Panc1 (cell line): Measurements from ENCODE around the gene BAIAP3. TPM values are rescaled to one million over a fixed set of nuclear protein-coding genes. Genes with fewer than 3 reads are reported as not detected.

Experiments
- ATAC-seq: fragments of 200-7000 bp; cut with Tn5 transposase; 2 replicates; pipeline ENCODE4 v1.9.1; 2020; ENCODE audit warnings: mild to moderate bottlenecking, moderate library complexity
- BruUV-seq: library from RNA; stranded (reverse); fragments of 400-500 nt; replicated peaks from 2 replicates; lab custom pipeline; 2021; lab: Mats Ljungman, UMichigan
- CTCF ChIA-PET: fragments of 300-600 bp; sonication (Branson Sonifier 250); formaldehyde crosslinking; loops from one replicate; lab custom pipeline; 2022; ENCODE audit warnings: antibody characterized with exemption; lab: Charles Lee
- POLR2A ChIA-PET: fragments of 300-600 bp; sonication (Branson Sonifier 250); formaldehyde crosslinking; loops from one replicate; lab custom pipeline; 2022; ENCODE audit warnings: antibody characterized with exemption; lab: Charles Lee
- DNase-seq: peaks from one replicate; pipeline ENCODE4 v3.0.0-alpha.2; 2010; ENCODE audit warnings: low read depth, low spot score
- H3K27ac ChIP-seq: 2 replicates; pipeline ENCODE4 v1.5.1; 2011; ENCODE audit warnings: mild to moderate bottlenecking, low read length, inconsistent platforms
- H3K27me3 ChIP-seq: fragments of 200-500 bp; sonication (Bioruptor generic); 2 replicates; pipeline ENCODE4 v1.6.0; 2014; ENCODE audit warnings: low read length, inconsistent platforms; ENCODE audit not compliant: control insufficient read depth, insufficient read depth
- H3K36me3 ChIP-seq: fragments of 200-500 bp; sonication (Bioruptor generic); 2 replicates; pipeline ENCODE4 v1.5.1; 2014; ENCODE audit warnings: inconsistent platforms, mild to moderate bottlenecking, low read length, moderate library complexity; ENCODE audit not compliant: control insufficient read depth, insufficient read depth
- H3K4me1 ChIP-seq: 2 replicates; pipeline ENCODE4 v1.5.1; 2011; ENCODE audit warnings: inconsistent platforms, mild to moderate bottlenecking, low read length, moderate library complexity; ENCODE audit not compliant: control insufficient read depth, insufficient read depth
- H3K4me3 ChIP-seq, 2 experiments: 2 replicates each; pipeline ENCODE4 v1.5.1; 2011 to 2012; ENCODE audit warnings: low read depth in 2 of 2, low read length in 2 of 2, mild to moderate bottlenecking in 2 of 2, inconsistent platforms in 1 of 2, moderate library complexity in 1 of 2
- H3K9me3 ChIP-seq: fragments of 200-500 bp; sonication (Bioruptor generic); 2 replicates; pipeline ENCODE4 v1.5.1; 2014; ENCODE audit warnings: low read depth, mild to moderate bottlenecking, inconsistent platforms, low read length, moderate library complexity; ENCODE audit not compliant: control insufficient read depth, insufficient read depth
- POLR2AphosphoS5 ChIP-seq: IDR thresholded peaks from 2 replicates; pipeline ENCODE4 v1.6.1; 2012; ENCODE audit warnings: mild to moderate bottlenecking, low read depth, low read length, moderate library complexity
- REST ChIP-seq, 2 experiments: IDR thresholded peaks; 2 replicates each; pipeline ENCODE4 v1.6.1; 2011 to 2012; ENCODE audit warnings: low read depth in 2 of 2, control low read depth in 1 of 2, low read length in 1 of 2, mild to moderate bottlenecking in 1 of 2, moderate library complexity in 1 of 2; ENCODE audit not compliant: insufficient read depth in 1 of 2
- SIN3A ChIP-seq: IDR thresholded peaks from 2 replicates; pipeline ENCODE4 v1.6.1; 2012; ENCODE audit warnings: low read depth, mild to moderate bottlenecking, low read length, moderate library complexity, borderline replicate concordance; ENCODE audit not compliant: insufficient read depth
- TCF7L2 ChIP-seq: IDR thresholded peaks from 2 replicates; pipeline ENCODE4 v1.6.1; 2011; ENCODE audit warnings: mild to moderate bottlenecking, low read depth, low read length, inconsistent platforms
- in situ Hi-C: cut with HindIII; loops from 2 replicates; pipeline ENCODE4 v1.10.0; 2016; ENCODE audit warnings: low sequenced_read_pairs, low pct_unique_long_range_greater_than_20kb
- intact Hi-C: fragments of 100-400 bp; cut with micrococcal nuclease; formaldehyde crosslinking; loops from one replicate; pipeline ENCODE4 v1.10.0; 2022; ENCODE audit not compliant: unreplicated experiment
- total RNA-seq: library from RNA; stranded (reverse); gene quantifications from one replicate; pipeline ENCODE4 v1.2.1, GENCODE V29; 2021; ENCODE audit not compliant: unreplicated experiment
- TF ChIP-seq, protein P1 (sequence below): fragments of 450-650 bp; IDR thresholded peaks from 2 replicates; pipeline ENCODE4 v1.5.1; 2017; ENCODE audit warnings: mild to moderate bottlenecking

The BAIAP3 gene
- total RNA-seq, 1 experiment from 2014 or later: 9.4 TPM

DNA sequence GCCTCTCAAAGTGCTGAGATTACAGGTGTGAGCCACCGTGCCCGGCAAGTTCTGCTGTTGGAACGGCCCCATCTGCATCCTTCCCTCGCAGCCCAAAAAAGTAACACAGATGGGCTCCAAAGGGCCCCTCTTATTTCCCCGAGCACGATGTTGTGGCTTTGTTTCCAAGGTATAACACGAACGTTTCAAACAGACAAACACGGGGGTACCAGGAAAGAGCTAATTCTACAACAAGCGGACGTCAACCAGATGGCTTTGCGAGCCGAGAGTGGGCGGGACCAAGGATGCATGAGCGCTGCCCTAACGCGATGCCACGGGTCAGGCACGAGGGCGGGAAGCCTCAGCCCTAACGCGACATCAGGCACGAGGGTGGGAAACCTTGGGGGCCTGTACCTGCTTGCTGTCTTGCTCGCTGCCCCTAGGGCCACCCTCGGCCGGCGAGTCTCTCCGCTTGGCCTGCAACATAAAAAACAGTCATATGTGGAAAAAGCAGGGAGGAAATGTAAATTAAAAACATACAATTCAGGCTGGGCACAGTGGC, 56.9 kb downstream of the BAIAP3 start:
- POLR2A ChIA-PET: no interaction called here
- no peak for DNase-seq
- ATAC-seq: no peak
- CTCF ChIA-PET: interaction anchor here (1.0 kb wide), 1 partner anchor 26 kb away, joined by 3 read pairs; no protein-coding TSS in a partner anchor
- H3K4me3 ChIP-seq: no peak overlapping the region
- H3K4me1 ChIP-seq: no peaks in the 10 kb centered on the region
- no TSS peak for BruUV-seq
- H3K27ac ChIP-seq: no peak overlapping the region
- no peaks in the 10 kb centered on the region for H3K9me3 ChIP-seq
- in situ Hi-C loops (no loop called here), intact Hi-C loops (no loop called here)
- no peaks in the 10 kb centered on the region for H3K36me3 ChIP-seq
- H3K27me3 ChIP-seq: no peaks in the 10 kb centered on the region
- TF ChIP-seq TCF7L2 (no peak), REST (IDR thresholded peaks at IDR 0.05; ENCODE audit: insufficient read depth in 1 of 2, low read depth in 2 of 2, low read length in 1 of 2) (no peak), POLR2AphosphoS5 (no peak), SIN3A (no peak)
- TF ChIP-seq, protein P1, sequence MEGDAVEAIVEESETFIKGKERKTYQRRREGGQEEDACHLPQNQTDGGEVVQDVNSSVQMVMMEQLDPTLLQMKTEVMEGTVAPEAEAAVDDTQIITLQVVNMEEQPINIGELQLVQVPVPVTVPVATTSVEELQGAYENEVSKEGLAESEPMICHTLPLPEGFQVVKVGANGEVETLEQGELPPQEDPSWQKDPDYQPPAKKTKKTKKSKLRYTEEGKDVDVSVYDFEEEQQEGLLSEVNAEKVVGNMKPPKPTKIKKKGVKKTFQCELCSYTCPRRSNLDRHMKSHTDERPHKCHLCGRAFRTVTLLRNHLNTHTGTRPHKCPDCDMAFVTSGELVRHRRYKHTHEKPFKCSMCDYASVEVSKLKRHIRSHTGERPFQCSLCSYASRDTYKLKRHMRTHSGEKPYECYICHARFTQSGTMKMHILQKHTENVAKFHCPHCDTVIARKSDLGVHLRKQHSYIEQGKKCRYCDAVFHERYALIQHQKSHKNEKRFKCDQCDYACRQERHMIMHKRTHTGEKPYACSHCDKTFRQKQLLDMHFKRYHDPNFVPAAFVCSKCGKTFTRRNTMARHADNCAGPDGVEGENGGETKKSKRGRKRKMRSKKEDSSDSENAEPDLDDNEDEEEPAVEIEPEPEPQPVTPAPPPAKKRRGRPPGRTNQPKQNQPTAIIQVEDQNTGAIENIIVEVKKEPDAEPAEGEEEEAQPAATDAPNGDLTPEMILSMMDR: no peak

DNA sequence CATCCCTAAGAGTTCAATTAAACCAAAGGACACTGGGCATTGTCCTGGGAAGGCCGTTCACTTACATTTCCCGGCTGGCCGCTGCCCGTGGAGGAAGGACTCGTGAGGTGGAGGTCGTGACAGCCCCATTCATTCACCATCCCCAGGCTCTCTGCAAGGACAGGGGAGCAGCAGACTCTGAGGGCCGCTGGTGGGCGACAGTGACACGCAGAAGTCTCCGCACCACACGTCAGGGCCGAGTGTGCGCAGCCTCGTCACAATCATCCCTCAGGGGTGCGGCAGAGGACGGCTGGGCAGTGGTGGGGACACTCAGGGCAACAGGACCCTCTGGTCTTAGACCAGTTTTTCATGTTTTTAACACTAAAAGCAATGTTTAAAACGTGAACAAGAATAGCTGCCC, 59.4 kb downstream of the BAIAP3 start:
- no peaks in the 10 kb centered on the region for H3K4me1 ChIP-seq

More for the DNA sequence above, 59.4 kb downstream of the BAIAP3 start:
- POLR2A ChIA-PET: no interaction called here
- H3K27ac ChIP-seq: no peak overlapping the region
- no peak for TF ChIP-seq SIN3A
- TF ChIP-seq, protein P1: no peak
- no peak for TF ChIP-seq POLR2AphosphoS5
- no peak for TF ChIP-seq REST (IDR thresholded peaks at IDR 0.05; ENCODE audit: insufficient read depth in 1 of 2, low read depth in 2 of 2, low read length in 1 of 2)
- no peak for TF ChIP-seq TCF7L2
- no peak for ATAC-seq
- intact Hi-C loops: no loop called here
- no peak for DNase-seq
- BruUV-seq: no TSS peak
- no peaks in the 10 kb centered on the region for H3K9me3 ChIP-seq
- H3K27me3 ChIP-seq: no peaks in the 10 kb centered on the region
- CTCF ChIA-PET: interaction anchor here (0.5 kb wide), 1 partner anchor 50 kb away, joined by 3 read pairs; no protein-coding TSS in a partner anchor
- H3K4me3 ChIP-seq: no peak overlapping the region
- no peaks in the 10 kb centered on the region for H3K36me3 ChIP-seq
- in situ Hi-C loops: no loop called here
